HCT116 (cell line): Measurements from ENCODE around the gene ING1.

Experiments used
- ATF3 ChIP-seq: IDR thresholded peaks from 2 replicates; pipeline ENCODE4 v1.6.1; 2012
- CTCF ChIP-seq, 3 experiments: fragments of 200-600 bp in 1 of 3; sonication (generic) in 1 of 3; IDR thresholded peaks in 2 of 3; conservative IDR thresholded peaks in 1 of 3; 2 replicates each; pipeline ENCODE4 v1.5.1; 2012 to 2017; ENCODE audit warnings: low read depth in 2 of 3, low read length in 2 of 3, antibody characterized with exemption in 1 of 3, borderline replicate concordance in 1 of 3, control low read depth in 1 of 3, mild to moderate bottlenecking in 1 of 3, mixed read lengths in 1 of 3, mixed run types in 1 of 3, moderate library complexity in 1 of 3; ENCODE audit not compliant: insufficient read depth in 1 of 3
- MAX ChIP-seq: IDR thresholded peaks from 2 replicates; pipeline ENCODE4 v1.6.1; 2012
- POLR2A ChIP-seq: IDR thresholded peaks from 2 replicates; pipeline ENCODE4 v1.7.0; 2011; ENCODE audit warnings: borderline replicate concordance; ENCODE audit not compliant: insufficient read depth, insufficient read length; ENCODE audit errors: extremely low read depth
- POLR2AphosphoS5 ChIP-seq: IDR thresholded peaks from 2 replicates; pipeline ENCODE4 v1.6.1; 2011; ENCODE audit warnings: mild to moderate bottlenecking, low read depth, low read length, moderate library complexity
- REST ChIP-seq: IDR thresholded peaks from 2 replicates; pipeline ENCODE4 v1.6.1; 2012; ENCODE audit warnings: low read depth
- SP1 ChIP-seq: IDR thresholded peaks from 2 replicates; pipeline ENCODE4 v1.6.1; 2012; ENCODE audit warnings: low read depth
- ZNF274 ChIP-seq: fragments of 200-500 bp; sonication (Bioruptor generic); IDR thresholded peaks from 2 replicates; pipeline ENCODE4 v1.6.1; 2014; ENCODE audit warnings: mild to moderate bottlenecking, low read depth, low read length, inconsistent platforms

GRCh38 chr13:110664041-110664440 is 49.5 kb upstream of the ING1 start:
- TF ChIP-seq REST = no peak
- no peak for TF ChIP-seq CTCF (IDR thresholded peaks at IDR 0.05 in 2 of 3, conservative IDR thresholded peaks at IDR 0.05 in 1 of 3; ENCODE audit: borderline replicate concordance in 1 of 3, insufficient read depth in 1 of 3, low read depth in 2 of 3, low read length in 2 of 3)
- TF ChIP-seq POLR2A = no peak
- TF ChIP-seq ATF3 = no peak
- TF ChIP-seq POLR2AphosphoS5 = no peak
- no peak for TF ChIP-seq SP1
- TF ChIP-seq MAX = no peak
- TF ChIP-seq ZNF274 = no peak
